IMR-90 (cell line): ENCODE results near the gene PIK3R4. TPM values are rescaled to one million over a fixed set of nuclear protein-coding genes. Genes with fewer than 3 reads are reported as not detected.

Experiments
- ATAC-seq: fragments of 200-7000 bp; cut with Tn5 transposase; 2 replicates; pipeline ENCODE4 v1.9.1; 2020; ENCODE audit warnings: low read depth, mild to moderate bottlenecking, moderate library complexity
- BruUV-seq: library from RNA; stranded (reverse); fragments of 400-500 nt; replicated peaks from 2 replicates; lab custom pipeline; 2021; lab: Mats Ljungman, UMichigan
- CTCF ChIA-PET: fragments of 300-600 bp; formaldehyde crosslinking; extraction: SDS; loops from one replicate; lab custom pipeline; 2021; ENCODE audit warnings: antibody characterized with exemption; lab: Yijun Ruan, JAX
- POLR2A ChIA-PET: fragments of 300-600 bp; sonication (Branson Sonifier 250); formaldehyde crosslinking; loops from one replicate; lab custom pipeline; 2022; ENCODE audit warnings: antibody characterized with exemption; ENCODE audit not compliant: unreplicated experiment; lab: Charles Lee
- DNase-seq: peaks from one replicate; pipeline ENCODE4 v3.0.0; 2013
- H2AFZ ChIP-seq: replicated peaks from 2 replicates; pipeline ENCODE3; 2013; ENCODE audit warnings: low read length, mild to moderate bottlenecking; ENCODE audit not compliant: poor library complexity
- H2AK5ac ChIP-seq: 2 replicates; pipeline ENCODE4 v1.6.1; 2013; ENCODE audit warnings: low read depth, low read length, inconsistent platforms
- H2AK9ac ChIP-seq: replicated peaks from 2 replicates; pipeline ENCODE3; 2013; ENCODE audit warnings: mild to moderate bottlenecking, low read depth, low read length, moderate library complexity; ENCODE audit not compliant: poor library complexity
- H2BK120ac ChIP-seq: 2 replicates; pipeline ENCODE4 v1.6.1; 2013; ENCODE audit warnings: low read depth, low read length, inconsistent platforms
- H2BK15ac ChIP-seq: 3 replicates; pipeline ENCODE4 v1.6.1; 2013; ENCODE audit warnings: low read depth, low read length, inconsistent platforms
- H2BK20ac ChIP-seq: 2 replicates; pipeline ENCODE4 v1.6.1; 2013; ENCODE audit warnings: low read depth, mild to moderate bottlenecking, inconsistent platforms, low read length, moderate library complexity
- H2BK5ac ChIP-seq: 2 replicates; pipeline ENCODE4 v1.6.1; 2013; ENCODE audit warnings: mild to moderate bottlenecking, low read depth, low read length, inconsistent platforms; ENCODE audit not compliant: poor library complexity, severe bottlenecking
- H3K14ac ChIP-seq: replicated peaks from 2 replicates; pipeline ENCODE4 v1.6.1; 2013; ENCODE audit warnings: low read depth, low read length, inconsistent platforms
- H3K18ac ChIP-seq: 2 replicates; pipeline ENCODE4 v1.6.1; 2013; ENCODE audit warnings: low read depth, low read length, control low read depth
- H3K23ac ChIP-seq: 2 replicates; pipeline ENCODE4 v1.6.1; 2013; ENCODE audit warnings: low read depth, low read length, inconsistent platforms
- H3K27ac ChIP-seq: 2 replicates; pipeline ENCODE4 v1.5.1; 2013; ENCODE audit warnings: mild to moderate bottlenecking, control low read depth, low read length; ENCODE audit not compliant: insufficient read depth
- H3K27me3 ChIP-seq: 2 replicates; pipeline ENCODE4 v1.6.1; 2013; ENCODE audit warnings: low read length; ENCODE audit not compliant: control insufficient read depth, insufficient read depth
- H3K36me3 ChIP-seq: 2 replicates; pipeline ENCODE4 v1.6.1; 2013; ENCODE audit warnings: low read length, mixed read lengths; ENCODE audit not compliant: control insufficient read depth, insufficient read depth
- H3K4ac ChIP-seq: 2 replicates; pipeline ENCODE4 v1.6.1; 2013; ENCODE audit warnings: low read depth, low read length, inconsistent platforms
- H3K4me1 ChIP-seq: 2 replicates; pipeline ENCODE4 v1.6.1; 2013; ENCODE audit warnings: low read length, mixed read lengths; ENCODE audit not compliant: control insufficient read depth, insufficient read depth
- H3K4me2 ChIP-seq: 2 replicates; pipeline ENCODE4 v1.6.1; 2013; ENCODE audit warnings: low read depth, mild to moderate bottlenecking, control low read depth, low read length, moderate library complexity
- H3K4me3 ChIP-seq: 2 replicates; pipeline ENCODE4 v1.5.1; 2013; ENCODE audit warnings: low read depth, mild to moderate bottlenecking, control low read depth, low read length, moderate library complexity; ENCODE audit not compliant: insufficient read depth
- H3K56ac ChIP-seq: 2 replicates; pipeline ENCODE4 v1.6.1; 2013; ENCODE audit warnings: low read length, inconsistent platforms; ENCODE audit not compliant: insufficient read depth; ENCODE audit errors: extremely low read depth
- H3K79me1 ChIP-seq, 2 experiments: 2 replicates each; pipeline ENCODE4 v1.6.1; 2013; ENCODE audit warnings: low read length in 2 of 2, inconsistent platforms in 1 of 2, low read depth in 1 of 2
- H3K9ac ChIP-seq: 2 replicates; pipeline ENCODE4 v1.6.1; 2013; ENCODE audit warnings: low read depth, low read length, control low read depth
- H3K9me1 ChIP-seq: 2 replicates; pipeline ENCODE4 v1.6.1; 2013; ENCODE audit warnings: low read length, inconsistent platforms; ENCODE audit not compliant: insufficient read depth
- H3K9me3 ChIP-seq: 2 replicates; pipeline ENCODE4 v1.6.1; 2013; ENCODE audit warnings: low read length; ENCODE audit not compliant: control insufficient read depth, insufficient read depth
- H4K20me1 ChIP-seq: 2 replicates; pipeline ENCODE4 v1.6.1; 2013; ENCODE audit warnings: low read length, inconsistent platforms; ENCODE audit not compliant: insufficient read depth
- H4K5ac ChIP-seq: 2 replicates; pipeline ENCODE4 v1.6.1; 2013; ENCODE audit warnings: mild to moderate bottlenecking, low read depth, low read length, control low read depth
- H4K8ac ChIP-seq, 2 experiments: 2 replicates each; pipeline ENCODE4 v1.6.1; 2013; ENCODE audit warnings: low read depth in 2 of 2, low read length in 2 of 2, control low read depth in 1 of 2, inconsistent platforms in 1 of 2
- H4K91ac ChIP-seq: 2 replicates; pipeline ENCODE4 v1.6.1; 2013; ENCODE audit warnings: low read depth, low read length, inconsistent platforms; ENCODE audit not compliant: insufficient read depth
- CEBPB ChIP-seq: IDR thresholded peaks from 2 replicates; pipeline ENCODE4 v1.6.1; 2012; ENCODE audit warnings: low read depth, low read length, improper control_type of control experiment
- CHD1 ChIP-seq: IDR thresholded peaks from 2 replicates; pipeline ENCODE4 v1.6.1; 2012; ENCODE audit warnings: low read depth, low read length, improper control_type of control experiment
- MAFK ChIP-seq: IDR thresholded peaks from 2 replicates; pipeline ENCODE4 v1.6.1; 2012; ENCODE audit warnings: low read depth, low read length, improper control_type of control experiment
- MAZ ChIP-seq: IDR thresholded peaks from 2 replicates; pipeline ENCODE4 v1.6.1; 2012; ENCODE audit warnings: low read depth, mild to moderate bottlenecking, low read length, improper control_type of control experiment, moderate library complexity, borderline replicate concordance
- POLR2A ChIP-seq: IDR thresholded peaks from 2 replicates; pipeline ENCODE4 v1.6.1; 2012; ENCODE audit warnings: mild to moderate bottlenecking, low read depth, low read length
- RAD21 ChIP-seq: IDR thresholded peaks from 2 replicates; pipeline ENCODE4 v1.6.1; 2012; ENCODE audit warnings: low read length, improper control_type of control experiment
- RCOR1 ChIP-seq: IDR thresholded peaks from 2 replicates; pipeline ENCODE4 v1.6.1; 2012; ENCODE audit warnings: mild to moderate bottlenecking, low read length, improper control_type of control experiment; ENCODE audit not compliant: insufficient replicate concordance
- RFX5 ChIP-seq: IDR thresholded peaks from 2 replicates; pipeline ENCODE4 v1.8.0; 2012; ENCODE audit warnings: low read depth, mild to moderate bottlenecking, low read length, moderate library complexity
- WGBS, 2 experiments: methylation state at CpG; one replicate each; pipeline versions ENCODE4 v1.1.5 to v1.1.7; 2013; ENCODE audit warnings: missing lambda C conversion rate in 2 of 2; ENCODE audit not compliant: insufficient read length in 1 of 2; ENCODE audit errors: extremely low coverage in 2 of 2; 5-methylcytosine and 5-hydroxymethylcytosine counted together
- dilution Hi-C: fragments of 300-500 bp; cut with HindIII; formaldehyde crosslinking; loops from one replicate; pipeline ENCODE4 v1.14.3; 2018; ENCODE audit warnings: low sequenced_read_pairs; ENCODE audit not compliant: unreplicated experiment
- in situ Hi-C: fragments of 300-500 bp; cut with MboI; formaldehyde crosslinking; loops from 3 replicates; pipeline ENCODE4 v1.14.3; 2019; ENCODE audit warnings: low sequenced_read_pairs, inconsistent platforms, mixed read lengths
- intact Hi-C: fragments of 100-400 bp; cut with micrococcal nuclease; formaldehyde crosslinking; loops from 2 replicates; pipeline ENCODE4 v1.10.0; 2022
- polyA plus RNA-seq, 3 experiments: library from polyadenylated mRNA; depleted of rRNA; stranded (reverse); fragments of >200 nt; gene quantifications; 2 replicates each; pipeline ENCODE4 v1.2.3, GENCODE V29; 2012; ENCODE audit warnings: low replicate concordance in 1 of 3
- total RNA-seq: library from RNA; depleted of rRNA; stranded (reverse); fragments of >200 nt; gene quantifications from 2 replicates; pipeline ENCODE4 v1.2.3, GENCODE V29; 2012
- TF ChIP-seq, protein P1 (sequence below): fragments of 150-350 bp; IDR thresholded peaks from 2 replicates; pipeline ENCODE4 v1.6.1; 2016; ENCODE audit warnings: low read depth, mild to moderate bottlenecking, low read length, moderate library complexity, borderline replicate concordance
- TF ChIP-seq, protein P2 (sequence below): fragments of 150-350 bp; IDR thresholded peaks from 2 replicates; pipeline ENCODE4 v1.6.1; 2017; ENCODE audit warnings: mild to moderate bottlenecking, antibody characterized with exemption, low read length, low read depth

Gene PIK3R4
- total and polyA plus RNA-seq, 2 of the 4 experiments (the other 2 are of a cell fraction), result 19.7 to 27.2 TPM

DNA sequence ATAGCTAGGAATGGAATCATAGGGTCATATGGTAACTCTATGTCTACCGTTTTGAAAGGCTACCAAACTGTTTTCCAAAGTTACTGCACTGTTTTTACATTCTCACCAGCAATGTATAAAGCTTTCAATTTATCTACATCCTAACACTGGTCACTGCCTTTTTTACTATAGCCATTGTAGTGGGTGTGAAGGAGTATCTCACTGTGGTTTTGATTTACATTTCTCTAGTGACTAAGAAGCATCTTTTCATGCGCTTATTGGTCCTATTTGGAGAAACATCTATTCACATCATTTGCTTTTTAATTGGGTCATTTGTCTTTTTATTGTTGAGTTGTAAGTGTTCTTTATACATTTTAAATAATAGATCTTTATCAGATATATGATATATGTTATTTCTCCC lies 53.3 kb downstream of the PIK3R4 start:
- H2BK120ac ChIP-seq, result no peak overlapping the region
- DNase-seq, result no peak
- BruUV-seq, result no TSS peak
- H3K14ac ChIP-seq, result no peak overlapping the region
- H2AK5ac ChIP-seq, result no peak overlapping the region
- no peak overlapping the region for H3K9ac ChIP-seq
- H2AK9ac ChIP-seq, result no peak overlapping the region
- no peak overlapping the region for H3K56ac ChIP-seq
- H2BK20ac ChIP-seq, result no peak overlapping the region
- no peak overlapping the region for H3K23ac ChIP-seq
- ATAC-seq, result no peak
- dilution Hi-C loops, result no loop called here
- H3K9me3 ChIP-seq, result no peaks in the 10 kb centered on the region
- H4K5ac ChIP-seq, result no peak overlapping the region
- no peak overlapping the region for H3K18ac ChIP-seq
- CTCF ChIA-PET, result no interaction called here
- H2AFZ ChIP-seq, result no peak overlapping the region
- H2BK5ac ChIP-seq, result no peak overlapping the region
- no peaks in the 10 kb centered on the region for H3K79me1 ChIP-seq
- H2BK15ac ChIP-seq, result no peak overlapping the region
- H4K8ac ChIP-seq, result no peak overlapping the region
- H3K4me2 ChIP-seq, result no peak overlapping the region
- in situ Hi-C loops, result no loop called here
- H3K9me1 ChIP-seq, result no peaks in the 10 kb centered on the region
- no peak overlapping the region for H4K91ac ChIP-seq
- no peaks in the 10 kb centered on the region for H3K27me3 ChIP-seq
- no peak overlapping the region for H3K4me3 ChIP-seq
- intact Hi-C loops, result loop anchor here (10.0 kb wide), 1 partner anchor 201 kb away; the partner anchor contains the start of gene ATP2C1
- no peak overlapping the region for H3K4ac ChIP-seq
- H4K20me1 ChIP-seq, result no peaks in the 10 kb centered on the region
- POLR2A ChIA-PET, result no interaction called here
- peaks cover 8% of the 10 kb centered on the region for H3K36me3 ChIP-seq
- WGBS, 2 experiments, result no CpG with 5 or more reads among the region's 2 CpGs
- TF ChIP-seq, protein P1, sequence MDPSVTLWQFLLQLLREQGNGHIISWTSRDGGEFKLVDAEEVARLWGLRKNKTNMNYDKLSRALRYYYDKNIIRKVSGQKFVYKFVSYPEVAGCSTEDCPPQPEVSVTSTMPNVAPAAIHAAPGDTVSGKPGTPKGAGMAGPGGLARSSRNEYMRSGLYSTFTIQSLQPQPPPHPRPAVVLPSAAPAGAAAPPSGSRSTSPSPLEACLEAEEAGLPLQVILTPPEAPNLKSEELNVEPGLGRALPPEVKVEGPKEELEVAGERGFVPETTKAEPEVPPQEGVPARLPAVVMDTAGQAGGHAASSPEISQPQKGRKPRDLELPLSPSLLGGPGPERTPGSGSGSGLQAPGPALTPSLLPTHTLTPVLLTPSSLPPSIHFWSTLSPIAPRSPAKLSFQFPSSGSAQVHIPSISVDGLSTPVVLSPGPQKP, result no peak
- TF ChIP-seq RFX5 (no peak), RCOR1 (no peak), CEBPB (no peak), POLR2A (no peak), MAFK (no peak), RAD21 (no peak), MAZ (no peak), CHD1 (no peak)
- TF ChIP-seq, protein P2, sequence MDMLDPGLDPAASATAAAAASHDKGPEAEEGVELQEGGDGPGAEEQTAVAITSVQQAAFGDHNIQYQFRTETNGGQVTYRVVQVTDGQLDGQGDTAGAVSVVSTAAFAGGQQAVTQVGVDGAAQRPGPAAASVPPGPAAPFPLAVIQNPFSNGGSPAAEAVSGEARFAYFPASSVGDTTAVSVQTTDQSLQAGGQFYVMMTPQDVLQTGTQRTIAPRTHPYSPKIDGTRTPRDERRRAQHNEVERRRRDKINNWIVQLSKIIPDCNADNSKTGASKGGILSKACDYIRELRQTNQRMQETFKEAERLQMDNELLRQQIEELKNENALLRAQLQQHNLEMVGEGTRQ, result no peak
- H3K27ac ChIP-seq, result no peak overlapping the region
- H3K4me1 ChIP-seq, result no peaks in the 10 kb centered on the region
